ENCODE results near the gene SEMA6B.
"Not testable (repeated sequence)": the region's sequence is repeated elsewhere in the genome, so short reads cannot be mapped to it uniquely, and the experiment has no call there.

Gene SEMA6B

GRCh38 chr19:4567584-4568071 is 8.1 kb upstream of the SEMA6B start:
- Histone ChIP-seq H3K9me3 (ENCODE audit: low read length) (no peaks in the 10 kb centered on the region), H3K27ac (ENCODE audit: low read depth, low read length) (no peak overlapping the region), H3K4me3 (ENCODE audit: low read depth in 1 of 2, low read length in 2 of 2) (no peak overlapping the region), H3K36me3 (ENCODE audit: insufficient read depth, low read length) (no peaks in the 10 kb centered on the region), H3K9ac (ENCODE audit: low read length) (no peak overlapping the region), H3K27me3 (ENCODE audit: control insufficient read depth in 1 of 2, insufficient read depth in 2 of 2, low read length in 2 of 2) (peaks cover 0 to 6% of the 10 kb centered on the region in 2 donors), H3K4me1 (ENCODE audit: insufficient read depth, low read length) (no peaks in the 10 kb centered on the region)

GRCh38 chr19:4566402-4567051 is 7.0 kb upstream of the SEMA6B start:
- no peak overlapping the region for H3K9ac ChIP-seq (ENCODE audit: low read length)
- no peaks in the 10 kb centered on the region for H3K36me3 ChIP-seq (ENCODE audit: insufficient read depth, low read length)
- no peak overlapping the region for H3K4me3 ChIP-seq (ENCODE audit: low read depth in 1 of 2, low read length in 2 of 2)
- H3K4me1 ChIP-seq (ENCODE audit: insufficient read depth, low read length) = no peaks in the 10 kb centered on the region
- H3K9me3 ChIP-seq (ENCODE audit: low read length) = no peaks in the 10 kb centered on the region
- no peak overlapping the region for H3K27ac ChIP-seq (ENCODE audit: low read depth, low read length)
- H3K27me3 ChIP-seq (ENCODE audit: control insufficient read depth in 1 of 2, insufficient read depth in 2 of 2, low read length in 2 of 2) = peaks cover 0 to 6% of the 10 kb centered on the region in 2 donors

GRCh38 chr19:4563562-4563961 is 4.1 kb upstream of the SEMA6B start:
- not testable (repeated sequence) for H3K4me3 ChIP-seq (ENCODE audit: low read depth in 1 of 2, low read length in 2 of 2); H3K27me3 ChIP-seq (ENCODE audit: control insufficient read depth in 1 of 2, insufficient read depth in 2 of 2, low read length in 2 of 2); H3K27ac ChIP-seq (ENCODE audit: low read depth, low read length); H3K9me3 ChIP-seq (ENCODE audit: low read length); H3K36me3 ChIP-seq (ENCODE audit: insufficient read depth, low read length); H3K9ac ChIP-seq (ENCODE audit: low read length); H3K4me1 ChIP-seq (ENCODE audit: insufficient read depth, low read length)

- not testable (repeated sequence) for H3K4me1 ChIP-seq (ENCODE audit: insufficient read depth, low read length); H3K9me3 ChIP-seq (ENCODE audit: low read length); H3K9ac ChIP-seq (ENCODE audit: low read length); H3K4me3 ChIP-seq (ENCODE audit: low read depth in 1 of 2, low read length in 2 of 2); H3K36me3 ChIP-seq (ENCODE audit: insufficient read depth, low read length); H3K27ac ChIP-seq (ENCODE audit: low read depth, low read length); H3K27me3 ChIP-seq (ENCODE audit: control insufficient read depth in 1 of 2, insufficient read depth in 2 of 2, low read length in 2 of 2)
These were observed 2.6 kb upstream of the SEMA6B start for GRCh38 chr19:4562085-4562484.

- H3K4me1 ChIP-seq (ENCODE audit: insufficient read depth, low read length) = no peaks in the 10 kb centered on the region
- no peaks in the 10 kb centered on the region for H3K36me3 ChIP-seq (ENCODE audit: insufficient read depth, low read length)
- no peak overlapping the region for H3K9ac ChIP-seq (ENCODE audit: low read length)
- peaks cover 0 to 6% of the 10 kb centered on the region in 2 donors for H3K27me3 ChIP-seq (ENCODE audit: control insufficient read depth in 1 of 2, insufficient read depth in 2 of 2, low read length in 2 of 2)
- H3K27ac ChIP-seq (ENCODE audit: low read depth, low read length) = no peak overlapping the region
- no peak overlapping the region for H3K4me3 ChIP-seq (ENCODE audit: low read depth in 1 of 2, low read length in 2 of 2)
- H3K9me3 ChIP-seq (ENCODE audit: low read length) = no peaks in the 10 kb centered on the region
These were observed 1.2 kb downstream of the SEMA6B start for GRCh38 chr19:4557971-4558941.

GRCh38 chr19:4557144-4557970 is 2.1 kb downstream of the SEMA6B start:
- H3K4me1 ChIP-seq (ENCODE audit: insufficient read depth, low read length) = no peaks in the 10 kb centered on the region
- H3K27me3 ChIP-seq (ENCODE audit: control insufficient read depth in 1 of 2, insufficient read depth in 2 of 2, low read length in 2 of 2) = peaks cover 0 to 6% of the 10 kb centered on the region in 2 donors
- no peak overlapping the region for H3K9ac ChIP-seq (ENCODE audit: low read length)
- H3K27ac ChIP-seq (ENCODE audit: low read depth, low read length) = no peak overlapping the region
- no peaks in the 10 kb centered on the region for H3K9me3 ChIP-seq (ENCODE audit: low read length)
- H3K4me3 ChIP-seq (ENCODE audit: low read depth in 1 of 2, low read length in 2 of 2) = no peak overlapping the region
- no peaks in the 10 kb centered on the region for H3K36me3 ChIP-seq (ENCODE audit: insufficient read depth, low read length)

- Histone ChIP-seq H3K27ac (ENCODE audit: low read depth, low read length) (no peak overlapping the region), H3K9ac (ENCODE audit: low read length) (no peak overlapping the region), H3K4me1 (ENCODE audit: insufficient read depth, low read length) (no peaks in the 10 kb centered on the region), H3K36me3 (ENCODE audit: insufficient read depth, low read length) (no peaks in the 10 kb centered on the region), H3K9me3 (ENCODE audit: low read length) (no peaks in the 10 kb centered on the region), H3K4me3 (ENCODE audit: low read depth in 1 of 2, low read length in 2 of 2) (no peak overlapping the region), H3K27me3 (ENCODE audit: control insufficient read depth in 1 of 2, insufficient read depth in 2 of 2, low read length in 2 of 2) (peaks cover 0 to 6% of the 10 kb centered on the region in 2 donors)
These were observed 2.8 kb downstream of the SEMA6B start for GRCh38 chr19:4556597-4557127.

- H3K4me3 ChIP-seq (ENCODE audit: low read depth in 1 of 2, low read length in 2 of 2) = no peak overlapping the region
- H3K4me1 ChIP-seq (ENCODE audit: insufficient read depth, low read length) = no peaks in the 10 kb centered on the region
- no peaks in the 10 kb centered on the region for H3K36me3 ChIP-seq (ENCODE audit: insufficient read depth, low read length)
- H3K27ac ChIP-seq (ENCODE audit: low read depth, low read length) = no peak overlapping the region
- no peak overlapping the region for H3K9ac ChIP-seq (ENCODE audit: low read length)
- no peaks in the 10 kb centered on the region for H3K9me3 ChIP-seq (ENCODE audit: low read length)
- H3K27me3 ChIP-seq (ENCODE audit: control insufficient read depth in 1 of 2, insufficient read depth in 2 of 2, low read length in 2 of 2) = peaks cover 0 to 6% of the 10 kb centered on the region in 2 donors
These were observed 3.6 kb downstream of the SEMA6B start for GRCh38 chr19:4555657-4556561.

- peaks cover 0 to 11% of the 10 kb centered on the region in 2 donors for H3K27me3 ChIP-seq (ENCODE audit: control insufficient read depth in 1 of 2, insufficient read depth in 2 of 2, low read length in 2 of 2)
- no peaks in the 10 kb centered on the region for H3K36me3 ChIP-seq (ENCODE audit: insufficient read depth, low read length)
- H3K4me1 ChIP-seq (ENCODE audit: insufficient read depth, low read length) = no peaks in the 10 kb centered on the region
- no peak overlapping the region for H3K9ac ChIP-seq (ENCODE audit: low read length)
- H3K9me3 ChIP-seq (ENCODE audit: low read length) = no peaks in the 10 kb centered on the region
- no peak overlapping the region for H3K4me3 ChIP-seq (ENCODE audit: low read depth in 1 of 2, low read length in 2 of 2)
- H3K27ac ChIP-seq (ENCODE audit: low read depth, low read length) = no peak overlapping the region
These were observed 4.8 kb downstream of the SEMA6B start for GRCh38 chr19:4554717-4555116.

GRCh38 chr19:4553775-4554174 is 5.7 kb downstream of the SEMA6B start:
- Histone ChIP-seq H3K36me3 (ENCODE audit: insufficient read depth, low read length) (no peaks in the 10 kb centered on the region), H3K9ac (ENCODE audit: low read length) (no peak overlapping the region), H3K27me3 (ENCODE audit: control insufficient read depth in 1 of 2, insufficient read depth in 2 of 2, low read length in 2 of 2) (peaks cover 0 to 11% of the 10 kb centered on the region in 2 donors)

More at GRCh38 chr19:4553775-4554174, 5.7 kb downstream of the SEMA6B start:
- Histone ChIP-seq H3K9me3 (ENCODE audit: low read length) (no peaks in the 10 kb centered on the region), H3K27ac (ENCODE audit: low read depth, low read length) (no peak overlapping the region), H3K4me3 (ENCODE audit: low read depth in 1 of 2, low read length in 2 of 2) (no peak overlapping the region), H3K4me1 (ENCODE audit: insufficient read depth, low read length) (no peaks in the 10 kb centered on the region)

Measured in muscle layer of colon (tissue), 2 donors.